Hematopoietic multipotent progenitor cell treated with erythropoietin and hydrocortisone succinate and interleukin-3 and kit ligand, for 4 days (in vitro differentiated cells): ENCODE measurements around the gene TMEM244.
"Not testable (repeated sequence)": the region's sequence is repeated elsewhere in the genome, so short reads cannot be mapped to it uniquely, and the experiment has no call there.

Source experiments
- DNase-seq: peaks from one replicate; pipeline ENCODE4 v3.0.0-alpha.2; 2015

TMEM244 gene

DNA sequence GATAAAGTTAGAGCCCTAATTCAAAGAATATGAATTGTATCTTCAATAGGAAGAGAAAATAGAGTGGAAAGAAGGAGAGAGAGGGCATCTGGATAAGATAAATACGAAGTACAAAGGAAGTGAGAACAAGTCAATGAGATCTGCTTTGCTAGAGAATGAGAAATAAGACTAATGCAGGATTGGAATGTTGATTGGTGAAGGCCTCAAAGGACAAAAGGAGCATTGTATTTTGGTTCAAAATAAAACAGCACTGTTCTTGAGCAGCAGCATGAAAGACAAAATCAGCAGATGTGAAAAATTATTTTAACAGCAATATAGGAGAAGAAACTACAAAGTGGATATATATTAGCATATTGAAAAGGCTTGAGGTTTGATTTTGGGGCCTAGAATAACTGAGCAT is 5.1 kb upstream of the TMEM244 start:
- no peak for DNase-seq

DNA sequence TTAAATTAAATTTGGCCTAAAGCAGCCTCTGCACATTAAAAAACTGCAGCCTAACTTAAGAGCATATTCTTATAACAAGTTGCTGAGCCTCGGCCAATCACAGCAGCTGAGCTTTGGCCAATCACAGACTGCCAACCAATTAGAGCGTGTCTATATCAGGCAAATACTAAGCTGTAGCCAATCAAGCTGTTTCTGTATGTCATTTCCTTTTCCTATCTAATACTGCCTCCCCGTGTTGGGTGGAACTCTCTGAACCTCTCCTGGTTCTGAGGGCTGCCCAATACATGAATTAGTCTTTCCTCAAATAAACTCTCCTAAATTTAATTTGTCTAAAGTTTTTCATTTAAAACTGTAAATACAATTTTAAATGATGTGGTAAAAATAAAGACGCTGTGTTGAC is 3.9 kb upstream of the TMEM244 start:
- DNase-seq: no peak

DNA sequence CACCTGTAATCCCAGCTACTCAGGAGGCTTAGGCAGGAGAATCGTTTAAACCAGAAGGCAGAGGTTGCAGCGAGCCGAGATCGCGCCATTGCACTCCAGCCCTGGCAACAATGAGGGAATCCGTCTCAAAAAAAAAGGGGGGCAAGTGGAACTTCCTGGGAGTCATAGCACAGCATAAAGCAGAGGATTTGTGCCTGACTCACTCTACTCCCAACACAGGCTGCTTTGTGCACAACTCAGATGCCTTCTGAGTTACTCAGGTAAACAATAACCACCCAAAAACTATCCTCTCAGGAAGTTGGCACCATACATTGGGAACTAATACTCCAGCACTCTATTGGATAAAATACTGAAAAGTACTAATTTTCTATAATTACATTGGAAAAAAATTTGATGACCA is 2.5 kb upstream of the TMEM244 start:
- DNase-seq: no peak

DNA sequence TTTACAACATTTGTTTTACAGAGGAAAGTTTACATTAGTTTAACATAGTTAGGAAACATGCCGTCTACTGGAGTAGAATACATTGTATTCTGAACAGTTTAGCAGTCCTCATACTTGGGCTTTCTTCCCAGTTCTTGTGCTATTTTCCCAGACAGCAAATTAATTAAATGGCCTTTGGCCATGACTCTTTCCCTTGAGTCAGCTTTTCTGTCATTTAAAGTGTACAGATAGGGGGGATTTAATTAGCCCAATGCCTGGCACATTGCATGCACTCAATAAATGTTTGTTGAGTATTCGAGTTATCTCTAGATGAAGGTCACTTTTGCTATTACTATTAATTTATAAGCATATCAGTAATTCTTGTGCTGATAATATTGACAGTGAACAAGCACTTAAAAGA is 1.6 kb downstream of the TMEM244 start:
- no peak for DNase-seq

DNA sequence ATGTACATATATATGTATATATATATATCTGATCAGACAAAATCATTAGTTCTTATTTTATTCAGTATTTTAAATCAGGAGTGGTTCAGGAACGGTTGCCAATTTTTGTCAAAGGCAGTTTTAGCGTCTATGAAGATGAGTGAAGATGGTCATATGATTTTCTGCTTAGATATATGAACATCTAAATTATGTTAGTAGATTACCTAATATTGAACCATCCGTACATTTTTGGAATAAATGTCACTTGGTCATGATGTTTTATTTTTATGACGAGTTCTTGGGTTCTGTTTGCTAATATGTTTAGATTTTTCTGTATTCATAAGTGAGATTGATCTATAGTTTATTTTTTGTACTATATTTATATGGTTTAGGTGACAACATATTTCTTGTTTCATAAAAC is 3.3 kb downstream of the TMEM244 start:
- DNase-seq: no peak

DNA sequence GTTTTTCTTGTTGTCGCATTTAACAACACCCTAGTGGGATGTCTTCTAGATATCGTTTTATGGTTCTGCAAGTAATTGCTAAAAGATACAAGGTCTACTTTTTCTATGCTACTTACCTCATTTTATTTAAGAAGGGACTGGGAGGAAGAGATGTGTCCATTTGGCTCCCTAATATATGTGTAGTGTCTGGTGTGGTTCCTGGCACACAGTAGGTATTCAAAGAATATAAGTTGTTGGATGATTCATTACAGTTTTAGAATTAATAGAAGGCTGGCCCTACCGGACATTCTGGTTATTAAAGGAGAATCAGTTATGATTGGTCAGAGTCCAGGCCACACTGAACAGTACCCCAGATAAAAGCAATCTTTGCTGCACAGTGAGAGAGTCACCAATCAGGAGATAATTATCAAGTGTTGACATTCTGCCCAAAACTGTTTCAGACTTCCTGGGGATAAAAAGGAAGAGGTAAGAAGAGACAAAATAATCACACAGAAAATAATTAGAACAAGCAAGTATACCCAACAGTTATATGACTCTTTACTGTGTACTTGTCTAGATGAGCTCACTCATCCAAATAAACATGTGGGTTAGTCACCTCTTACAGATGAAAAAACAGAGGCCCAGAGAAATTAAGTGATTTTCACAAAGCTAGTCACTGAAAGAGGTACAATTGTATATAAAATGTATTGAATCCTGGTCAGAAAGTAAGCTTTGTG is 7.0 kb downstream of the TMEM244 start:
- DNase-seq: peak; percentile 69

DNA sequence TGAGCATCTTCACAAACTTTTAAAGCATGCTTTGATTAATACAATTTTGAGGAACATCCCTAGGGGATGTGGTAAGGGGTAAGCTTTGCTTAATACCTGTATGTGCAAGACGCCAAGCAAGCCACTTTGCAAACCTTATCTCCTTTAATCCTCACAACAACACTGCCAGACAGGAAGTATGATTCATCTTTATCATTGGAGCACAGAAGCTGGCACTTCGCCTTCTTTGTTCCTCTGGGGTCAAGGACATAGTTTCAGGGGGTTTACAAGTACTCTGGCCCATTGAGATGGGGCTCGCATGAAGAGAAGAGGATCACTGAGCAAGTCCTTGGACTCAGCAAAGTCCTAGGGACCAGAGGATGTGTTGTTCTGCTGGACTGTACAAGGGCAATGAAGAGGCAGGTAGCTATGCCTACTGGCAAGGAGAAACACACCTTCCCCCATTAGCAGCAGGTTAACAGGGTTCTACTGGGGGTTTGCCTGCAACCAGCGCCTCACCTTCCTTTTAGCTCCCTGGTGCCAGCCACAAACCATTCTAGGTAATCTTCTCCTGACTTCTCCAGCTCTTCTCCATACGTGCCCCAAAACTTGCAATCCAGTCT is 8.8 kb downstream of the TMEM244 start:
- DNase-seq: peak; percentile 92

DNA sequence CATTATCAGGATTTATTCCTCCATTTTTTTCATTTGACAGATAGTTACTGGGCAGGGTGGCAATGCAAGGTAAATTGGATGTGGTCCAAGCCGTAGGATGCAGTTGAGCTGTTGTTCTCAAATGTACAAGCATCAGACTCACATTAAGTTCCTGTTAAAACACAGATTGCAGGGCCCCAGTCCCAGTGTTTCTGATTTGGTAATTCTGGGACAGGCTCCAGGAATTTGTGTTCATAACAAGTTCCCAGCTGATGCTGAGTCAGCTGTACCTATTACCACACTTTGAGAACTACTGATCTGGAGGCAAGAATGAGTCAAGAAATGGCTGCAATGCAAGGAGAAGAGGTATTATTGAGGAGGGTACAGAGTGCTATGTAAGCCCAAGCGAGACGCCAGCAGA is 11.7 kb downstream of the TMEM244 start:
- DNase-seq: no peak

DNA sequence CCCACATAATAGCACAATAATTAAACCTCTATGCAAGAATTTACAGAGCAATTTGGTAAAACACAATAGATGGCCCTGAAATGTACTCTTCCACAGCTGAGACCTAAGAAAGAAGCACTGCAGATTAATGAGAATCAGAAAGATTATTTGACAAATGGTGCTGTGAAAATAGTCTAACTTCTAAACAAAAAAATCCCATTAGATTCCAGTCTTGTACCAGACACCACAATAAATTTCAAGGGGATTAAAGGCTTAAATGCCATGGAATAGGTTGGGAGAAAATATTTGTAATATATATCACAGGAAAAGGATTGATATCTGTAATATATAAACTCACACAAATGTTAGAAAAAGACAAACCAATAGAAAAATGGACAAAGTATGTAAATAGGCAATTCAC is 14.4 kb downstream of the TMEM244 start:
- no peak for DNase-seq

DNA sequence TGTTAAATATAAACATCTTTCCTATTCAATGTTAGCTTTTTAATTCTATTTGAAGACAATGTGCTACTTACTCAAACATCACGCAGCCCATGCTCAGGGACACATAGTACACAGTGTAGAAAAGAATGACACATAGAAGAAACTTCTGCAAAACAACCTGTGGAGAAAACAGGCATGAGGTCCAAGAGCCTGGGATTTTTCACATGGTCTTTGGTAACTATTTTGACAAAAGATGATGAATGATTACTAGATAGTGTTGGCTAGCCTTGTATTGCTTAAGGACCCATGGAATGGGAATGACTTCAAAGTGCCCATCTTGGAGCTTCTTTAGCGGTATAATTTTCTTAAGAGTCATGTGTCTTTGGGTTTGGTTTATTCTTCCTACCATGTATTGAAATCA is 15.4 kb downstream of the TMEM244 start:
- no peak for DNase-seq

DNA sequence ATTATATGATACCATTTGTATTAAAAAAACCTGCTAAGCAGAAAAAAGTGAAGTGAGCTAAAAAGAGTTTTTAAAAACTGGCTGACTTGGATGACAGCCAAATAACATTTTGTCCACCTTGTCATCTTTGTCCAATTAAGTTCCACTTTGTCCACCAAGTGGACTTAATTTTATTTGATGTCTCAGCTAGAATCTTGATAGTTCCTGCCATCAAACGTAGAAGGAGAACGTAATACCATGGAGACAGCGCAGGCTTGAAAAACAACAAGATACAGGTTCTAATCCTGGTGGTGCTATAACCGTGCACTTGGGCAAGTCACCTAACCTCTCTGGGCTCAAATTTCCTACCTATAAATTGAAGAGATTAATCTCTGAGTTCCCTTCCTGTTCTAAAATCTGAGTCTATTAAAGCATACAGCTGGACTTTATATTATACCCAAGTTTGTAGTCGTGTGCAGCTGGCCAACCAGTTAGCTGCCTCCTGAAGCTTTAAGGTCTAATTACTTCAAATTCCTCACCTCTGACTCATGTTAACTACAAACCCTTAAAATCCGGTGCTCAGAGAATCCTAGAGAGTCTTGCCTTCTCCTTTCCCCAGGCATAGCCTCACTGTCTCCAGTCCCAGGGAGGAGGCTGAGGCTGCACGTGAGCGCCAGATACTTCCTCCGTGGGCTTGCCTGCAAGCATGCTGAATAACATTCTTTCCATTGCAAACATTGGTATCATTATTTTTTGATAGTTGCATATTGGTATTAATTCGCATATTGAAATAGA is 16.8 kb downstream of the TMEM244 start:
- no peak for DNase-seq

DNA sequence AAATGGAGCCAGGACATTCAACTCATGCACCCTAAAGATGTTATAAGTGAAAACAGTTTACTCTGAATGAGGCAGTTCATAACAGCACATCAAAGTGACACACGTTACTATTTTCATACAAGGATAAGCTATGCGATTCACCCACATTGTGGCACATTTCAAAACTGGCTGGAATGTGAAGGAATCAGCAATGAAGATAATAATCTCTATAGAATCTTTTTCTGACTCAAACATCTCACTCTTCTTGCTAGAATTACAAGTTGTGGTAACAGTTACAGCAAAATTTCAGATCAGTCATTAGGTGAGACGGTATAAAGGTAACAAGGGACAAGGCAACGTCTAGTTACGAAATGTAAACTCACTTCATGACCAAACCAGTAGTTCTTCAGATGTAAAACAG is 17.5 kb downstream of the TMEM244 start:
- no peak for DNase-seq

DNA sequence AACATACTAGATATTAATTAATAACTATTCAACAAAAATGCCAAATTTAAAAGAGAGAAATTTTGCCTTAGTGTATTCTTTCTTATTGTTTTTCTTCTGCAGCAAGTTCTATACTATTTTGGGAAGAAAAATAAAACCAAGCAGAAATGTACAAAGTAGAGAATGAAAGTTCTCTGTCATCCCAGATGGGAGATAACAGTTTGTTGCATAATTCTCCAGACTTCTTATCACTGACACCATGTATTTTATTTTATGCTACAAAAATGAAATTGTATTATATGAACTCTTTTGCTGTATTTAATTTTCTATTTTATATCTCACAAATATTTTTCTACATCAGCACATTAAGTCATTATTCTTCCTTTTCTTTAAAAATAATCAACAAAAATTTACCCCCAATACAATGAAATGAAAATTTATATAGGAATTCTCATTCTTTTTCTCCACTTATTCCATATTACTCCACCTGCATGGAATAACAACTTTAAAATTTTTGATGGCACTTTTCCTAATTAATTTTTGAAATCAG is 18.2 kb downstream of the TMEM244 start:
- DNase-seq: peak; percentile 55

DNA sequence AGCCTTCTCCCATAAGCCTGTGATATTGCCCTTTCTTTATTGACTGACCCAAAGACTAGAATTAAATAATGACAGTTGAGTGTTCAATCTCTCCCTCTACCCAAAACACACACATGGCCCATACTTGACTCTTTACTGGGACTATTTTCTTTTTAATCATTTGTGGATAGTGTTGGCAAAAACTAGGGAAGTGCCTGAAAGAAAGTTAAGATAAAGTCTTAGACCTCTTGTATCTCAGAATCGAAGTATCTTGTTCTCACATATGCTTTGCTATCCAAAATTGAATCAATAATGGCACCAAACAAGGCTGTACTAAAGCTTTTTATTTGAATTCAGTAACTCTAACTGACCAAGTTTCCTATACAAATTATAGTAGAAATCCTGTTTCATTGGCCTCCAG is 19.0 kb downstream of the TMEM244 start:
- DNase-seq: no peak

DNA sequence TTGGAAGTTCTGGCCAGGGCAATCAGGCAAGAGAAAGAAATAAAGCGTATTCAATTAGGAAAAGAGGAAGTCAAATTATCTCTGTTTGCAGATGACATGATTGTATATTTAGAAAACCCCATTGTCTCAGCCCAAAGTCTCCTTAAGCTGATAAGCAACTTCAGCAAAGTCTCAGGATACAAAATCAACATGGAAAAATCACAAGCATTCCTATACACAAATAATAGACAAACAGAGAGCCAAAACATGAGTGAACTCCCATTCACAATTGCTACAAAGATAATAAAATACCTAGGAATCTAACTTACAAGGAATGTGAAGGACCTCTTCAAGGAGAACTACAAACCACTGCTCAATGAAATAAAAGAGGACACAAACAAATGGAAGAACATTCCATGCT is 21.6 kb downstream of the TMEM244 start:
- DNase-seq: not testable (repeated sequence)

DNA sequence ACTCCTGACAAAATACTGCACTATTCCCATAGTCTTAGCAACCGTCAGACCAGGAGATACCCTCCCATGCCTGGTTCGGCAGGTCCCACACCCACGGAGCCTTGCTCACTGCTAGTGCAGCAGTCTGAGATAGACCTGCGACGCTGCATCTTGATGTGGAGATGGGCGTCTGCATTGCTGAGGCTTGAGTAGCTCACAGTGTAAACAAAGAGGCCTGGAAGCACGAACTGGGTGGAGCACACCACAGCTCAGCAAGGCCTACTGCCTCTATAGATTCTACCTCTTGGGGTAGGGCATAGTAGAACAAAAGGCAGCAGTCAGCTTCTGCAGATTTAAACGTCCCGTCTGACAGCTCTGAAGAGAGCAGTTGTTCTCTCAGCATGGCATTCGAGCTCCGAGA is 25.4 kb downstream of the TMEM244 start:
- DNase-seq: no peak

DNA sequence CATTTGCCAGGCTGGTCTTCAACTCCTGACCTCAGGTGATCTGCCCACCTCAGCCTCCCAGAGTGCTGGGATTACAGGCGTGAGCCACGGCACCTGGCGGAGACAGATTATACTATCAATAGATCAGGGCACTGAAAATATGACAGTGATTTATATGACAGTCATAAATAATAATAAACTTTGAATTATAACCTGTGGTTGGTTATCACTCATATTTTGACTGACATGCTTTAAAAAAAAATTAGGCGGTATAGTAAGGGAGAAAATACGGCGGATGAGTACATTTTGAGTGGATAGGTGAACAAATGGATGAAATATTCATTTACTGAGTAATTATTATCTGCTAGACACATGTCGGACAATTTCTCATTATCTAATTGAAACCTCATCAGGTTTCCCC is 28.8 kb downstream of the TMEM244 start:
- DNase-seq: no peak

DNA sequence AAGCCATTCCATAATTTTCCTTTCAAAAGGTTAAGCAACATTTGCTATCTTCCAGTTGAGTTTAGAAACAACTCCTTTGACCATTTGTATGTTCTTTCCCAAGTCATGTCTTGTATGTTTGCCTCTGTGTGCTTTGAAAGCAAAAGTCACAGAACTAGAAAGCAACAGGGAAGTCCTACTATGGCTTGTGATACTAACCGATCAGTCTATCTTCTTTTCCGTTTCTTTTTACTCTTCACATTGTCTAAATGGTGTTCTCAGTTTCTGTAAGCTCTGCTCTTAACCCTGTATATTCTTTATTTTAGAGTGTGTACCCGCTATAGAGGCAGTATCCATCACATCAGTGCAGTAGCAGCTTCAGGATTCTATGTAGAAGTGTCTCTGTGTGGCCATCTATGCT is 32.9 kb downstream of the TMEM244 start:
- no peak for DNase-seq

DNA sequence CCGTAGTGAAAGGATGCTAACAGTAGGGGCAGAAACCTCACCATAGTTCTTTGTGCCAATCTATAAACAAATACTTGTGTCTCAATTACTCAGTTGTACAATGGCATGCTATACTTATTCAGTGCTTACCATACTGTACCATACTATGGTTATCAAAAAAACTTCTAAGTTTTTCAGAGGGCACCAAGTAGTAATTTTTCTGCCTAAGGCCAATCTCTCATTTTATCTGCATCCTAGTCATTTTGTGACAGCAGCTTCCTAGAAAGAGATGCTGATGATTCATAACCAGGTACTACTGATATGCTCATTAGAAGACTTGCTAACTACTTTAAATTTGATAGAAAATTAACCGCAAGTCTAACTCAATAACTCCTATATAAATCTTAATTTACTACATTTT is 42.9 kb downstream of the TMEM244 start:
- DNase-seq: no peak

DNA sequence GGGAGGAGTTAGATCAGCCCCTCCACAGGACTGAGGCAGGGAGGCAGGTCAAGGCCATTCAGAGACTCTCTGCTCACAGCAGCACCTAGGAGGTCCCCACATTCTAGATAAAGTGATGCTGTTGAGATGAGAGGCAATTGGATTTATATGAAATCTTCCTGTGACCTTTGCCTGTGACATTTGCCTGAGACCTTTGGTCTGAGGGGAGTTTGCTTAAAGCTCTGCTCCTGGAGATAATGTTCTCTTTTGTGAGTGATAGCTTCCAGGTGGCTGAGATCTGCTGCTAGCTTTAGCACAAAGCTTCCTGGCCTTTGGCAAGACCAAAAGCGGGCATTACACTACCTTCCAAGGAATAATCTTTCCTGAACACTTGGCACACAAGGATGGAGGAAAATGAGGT is 43.3 kb downstream of the TMEM244 start:
- no peak for DNase-seq

DNA sequence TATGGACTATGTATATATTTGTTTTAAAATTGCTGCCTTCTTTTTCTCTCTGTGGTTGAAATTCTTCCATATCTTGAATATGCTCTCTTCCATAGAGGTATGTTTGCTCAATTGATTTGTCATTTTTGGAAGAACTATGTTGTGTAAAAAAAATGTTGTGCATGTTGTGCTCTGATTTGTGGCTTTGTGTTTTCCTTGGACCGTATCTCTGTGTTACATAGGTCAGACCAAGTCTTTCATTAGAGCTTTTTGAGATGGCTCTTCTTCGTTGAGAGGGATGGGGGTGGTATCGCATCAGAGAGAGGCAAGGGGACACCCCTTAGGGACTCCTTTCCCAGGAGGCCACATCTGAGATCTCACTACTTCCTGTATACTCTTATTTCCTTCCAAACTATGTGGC is 43.8 kb downstream of the TMEM244 start:
- DNase-seq: no peak

DNA sequence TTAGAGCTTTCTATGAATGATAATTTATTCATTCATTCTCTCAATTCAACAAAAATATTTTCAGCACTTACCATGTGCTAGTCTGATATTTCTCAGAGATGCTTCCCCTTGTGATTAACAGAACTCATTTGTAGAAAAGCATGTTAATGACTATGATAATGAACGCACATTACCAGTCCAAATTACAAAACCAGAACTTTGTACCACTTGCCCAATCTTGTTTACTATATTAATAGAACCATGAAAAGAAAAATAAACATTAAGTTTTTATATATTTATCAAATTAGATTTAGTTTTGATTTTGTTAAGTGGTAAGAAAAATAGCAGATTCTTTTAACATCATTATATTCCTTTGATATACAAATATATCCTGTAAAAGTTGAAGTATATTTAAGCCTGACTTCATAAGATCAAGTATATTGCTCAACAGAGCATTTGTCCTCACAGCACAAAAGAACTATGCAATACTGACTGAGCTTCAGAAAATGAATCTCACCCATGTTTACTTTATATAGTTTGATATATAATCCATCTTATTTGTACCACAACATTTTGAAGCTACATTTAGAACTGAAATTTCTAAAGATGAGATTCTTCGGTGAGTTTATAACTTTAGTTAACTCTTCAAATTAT is 48.9 kb downstream of the TMEM244 start:
- DNase-seq: no peak

DNA sequence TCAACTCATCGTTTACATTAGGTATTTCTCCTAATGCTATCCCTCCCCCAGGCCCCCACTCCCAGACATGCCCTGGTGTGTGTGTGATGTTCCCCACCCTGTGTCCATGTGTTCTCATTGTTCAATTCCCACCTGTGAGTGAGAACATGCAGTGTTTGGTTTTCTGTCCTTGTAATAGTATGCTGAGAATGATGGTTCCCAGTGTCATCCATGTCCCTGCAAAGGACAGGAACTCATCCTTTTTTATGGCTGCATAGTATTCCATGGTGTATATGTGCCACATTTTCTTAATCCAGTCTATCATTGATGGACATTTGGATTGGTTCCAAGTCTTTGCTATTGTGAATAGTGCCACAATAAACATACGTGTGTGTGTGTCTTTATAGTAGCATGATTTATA is 54.0 kb downstream of the TMEM244 start:
- not testable (repeated sequence) for DNase-seq

DNA sequence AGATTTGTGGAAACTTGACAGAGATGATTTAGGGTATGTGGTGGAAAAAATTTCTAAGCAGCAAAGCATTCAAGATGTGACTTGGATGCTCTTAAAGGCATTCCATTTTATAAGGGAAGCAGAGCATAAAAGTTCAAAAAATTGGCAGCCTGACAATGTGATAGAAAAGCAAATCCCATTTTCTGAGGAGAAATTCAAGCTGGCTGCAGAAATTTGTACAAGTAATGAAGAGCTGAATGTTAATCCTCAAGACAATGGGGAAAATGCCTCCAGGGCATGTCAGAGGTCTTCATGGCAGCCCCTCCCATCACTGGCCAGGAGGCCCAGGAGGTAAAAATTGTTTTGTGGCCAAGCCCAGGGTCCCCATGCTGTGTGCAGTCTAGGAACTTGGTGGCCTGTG is 58.2 kb downstream of the TMEM244 start:
- DNase-seq: not testable (repeated sequence)
